Ovary (tissue), 3 donors: Measurements from ENCODE around the gene EIF2B4.

ENCODE experiments used
- POLR2A ChIP-seq: fragments of 450-650 bp; IDR thresholded peaks from one replicate; pipeline ENCODE4 v1.6.1; 2017; ENCODE audit warnings: antibody characterized with exemption, mild to moderate bottlenecking, moderate library complexity
- TF ChIP-seq, protein P1 (sequence below), 3 donors: fragments of 450-650 bp in 2 of 3; fragments of 200-600 bp in 1 of 3; IDR thresholded peaks; one replicate each; pipeline versions ENCODE4 v1.5.1 to v1.8.0; 2016 to 2022; ENCODE audit warnings: antibody characterized with exemption in 3 of 3, mild to moderate bottlenecking in 1 of 3
- donor health status: DM: no; HTN: no; CAD: no.

GRCh38 chr2:27376866-27377617, 6.9 kb upstream of the EIF2B4 start:
- no peak for TF ChIP-seq POLR2A
- TF ChIP-seq, protein P1, sequence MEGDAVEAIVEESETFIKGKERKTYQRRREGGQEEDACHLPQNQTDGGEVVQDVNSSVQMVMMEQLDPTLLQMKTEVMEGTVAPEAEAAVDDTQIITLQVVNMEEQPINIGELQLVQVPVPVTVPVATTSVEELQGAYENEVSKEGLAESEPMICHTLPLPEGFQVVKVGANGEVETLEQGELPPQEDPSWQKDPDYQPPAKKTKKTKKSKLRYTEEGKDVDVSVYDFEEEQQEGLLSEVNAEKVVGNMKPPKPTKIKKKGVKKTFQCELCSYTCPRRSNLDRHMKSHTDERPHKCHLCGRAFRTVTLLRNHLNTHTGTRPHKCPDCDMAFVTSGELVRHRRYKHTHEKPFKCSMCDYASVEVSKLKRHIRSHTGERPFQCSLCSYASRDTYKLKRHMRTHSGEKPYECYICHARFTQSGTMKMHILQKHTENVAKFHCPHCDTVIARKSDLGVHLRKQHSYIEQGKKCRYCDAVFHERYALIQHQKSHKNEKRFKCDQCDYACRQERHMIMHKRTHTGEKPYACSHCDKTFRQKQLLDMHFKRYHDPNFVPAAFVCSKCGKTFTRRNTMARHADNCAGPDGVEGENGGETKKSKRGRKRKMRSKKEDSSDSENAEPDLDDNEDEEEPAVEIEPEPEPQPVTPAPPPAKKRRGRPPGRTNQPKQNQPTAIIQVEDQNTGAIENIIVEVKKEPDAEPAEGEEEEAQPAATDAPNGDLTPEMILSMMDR (IDR thresholded peaks at IDR 0.05), result no peak
